Esophagus muscularis mucosa (tissue), 4 donors: ENCODE measurements around the gene ODAD4. TPM values are rescaled to one million over a fixed set of nuclear protein-coding genes. Genes with fewer than 3 reads are reported as not detected.

Experiments used
- DNase-seq: peaks from one replicate; pipeline ENCODE4 v3.0.0-alpha.2; 2017; ENCODE audit errors: extremely low spot score
- H3K27ac ChIP-seq, 4 donors: fragments of 200-600 bp; sonication (generic); replicated peaks in 1 of 4; 1 replicate in 3 of 4; 2 replicates in 1 of 4; pipeline ENCODE4 v1.5.1; 2016 to 2019; ENCODE audit warnings: mild to moderate bottlenecking in 1 of 4
- H3K27me3 ChIP-seq, 4 donors: fragments of 200-600 bp; sonication (generic); one replicate each; pipeline versions ENCODE4 v1.5.1 to v1.6.0; 2016 to 2019
- H3K36me3 ChIP-seq, 4 donors: fragments of 200-600 bp; sonication (generic); one replicate each; pipeline ENCODE4 v1.5.1; 2016 to 2019
- H3K4me1 ChIP-seq, 4 donors: fragments of 200-600 bp; sonication (generic); one replicate each; pipeline ENCODE4 v1.5.1; 2016 to 2019
- H3K4me3 ChIP-seq, 4 donors: fragments of 200-600 bp; sonication (generic); 1 replicate in 2 of 4; 2 replicates in 2 of 4; pipeline ENCODE4 v1.5.1; 2016 to 2019; ENCODE audit warnings: mild to moderate bottlenecking in 4 of 4, moderate library complexity in 1 of 4
- H3K9me3 ChIP-seq, 4 donors: fragments of 200-600 bp; sonication (generic); 1 replicate in 3 of 4; 2 replicates in 1 of 4; pipeline ENCODE4 v1.5.1; 2016 to 2019
- EP300 ChIP-seq: sonication (generic); formaldehyde crosslinking; IDR thresholded peaks from one replicate; pipeline ENCODE4 v1.6.1; 2017; ENCODE audit warnings: antibody characterized with exemption
- POLR2A ChIP-seq: fragments of 450-650 bp; IDR thresholded peaks from one replicate; pipeline ENCODE4 v1.6.1; 2017; ENCODE audit warnings: antibody characterized with exemption, moderate library complexity, mild to moderate bottlenecking, low read depth
- POLR2AphosphoS5 ChIP-seq, 2 donors: sonication (generic); formaldehyde crosslinking; IDR thresholded peaks; one replicate each; pipeline ENCODE4 v1.6.1; 2017; ENCODE audit warnings: antibody characterized with exemption in 2 of 2
- WGBS: methylation state at CpG from one replicate; pipeline ENCODE4 v1.1.5; 2018; 5-methylcytosine and 5-hydroxymethylcytosine counted together
- intact Hi-C: fragments of 100-400 bp; cut with DNase I; formaldehyde crosslinking; loops from one replicate; pipeline ENCODE4 v1.15.1; 2023
- total RNA-seq, 4 donors: library from RNA; depleted of rRNA; stranded (reverse); fragments of >200 nt; gene quantifications; one replicate each; pipeline versions ENCODE4 v1.1.0 to v1.2.1, GENCODE V29; 2016
- TF ChIP-seq, protein P1 (sequence below), 3 experiments: fragments of 200-600 bp in 2 of 3; fragments of 450-650 bp in 1 of 3; sonication (generic) in 2 of 3; IDR thresholded peaks; one replicate each; pipeline ENCODE4 v1.5.1; 2017 to 2019; ENCODE audit warnings: antibody characterized with exemption in 3 of 3, mild to moderate bottlenecking in 2 of 3, moderate library complexity in 1 of 3

The ODAD4 gene
- total RNA-seq, 4 donors from 2014 or later, result 0.33 to 1.7 (median 1.1) TPM

DNA sequence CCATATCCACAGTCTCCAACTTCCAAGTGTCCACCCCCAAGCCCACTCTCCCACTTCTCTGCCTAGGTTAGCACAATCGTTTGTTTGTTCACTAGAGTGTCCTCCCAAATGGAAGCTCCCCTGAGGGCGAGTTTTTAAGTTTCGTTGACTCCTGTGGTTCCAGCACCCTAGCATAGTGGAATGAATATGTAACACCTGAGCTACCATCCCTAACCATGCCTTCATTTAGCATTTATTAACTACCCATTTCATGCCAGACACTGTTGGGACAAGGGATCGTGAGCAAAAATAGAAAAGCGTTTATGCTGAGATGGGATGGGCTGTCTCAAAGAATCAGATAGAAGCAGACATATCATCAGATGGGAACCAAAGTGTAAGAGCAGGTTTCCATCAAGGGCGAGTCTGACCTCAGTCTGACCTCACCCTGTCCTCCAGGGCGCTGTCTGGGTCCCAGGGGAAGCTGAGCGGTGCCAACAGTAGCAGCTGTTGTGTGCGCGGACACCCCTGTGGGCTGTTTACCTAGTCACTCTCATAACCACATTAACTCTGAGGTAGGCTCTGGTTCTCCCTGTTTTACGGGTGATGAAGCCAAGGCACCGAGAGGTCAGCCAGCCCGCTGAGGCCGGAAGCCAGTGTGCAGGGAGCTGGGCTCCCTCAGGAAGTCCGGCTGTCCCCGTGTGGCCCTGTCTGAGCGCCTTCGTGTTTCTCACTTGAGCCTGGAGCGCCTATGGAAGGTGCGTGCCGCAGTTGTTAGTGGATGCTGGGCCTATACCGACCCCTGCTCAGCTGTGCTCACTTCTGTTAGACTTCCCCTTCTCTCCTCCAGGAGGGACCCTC is 42.4 kb downstream of the ODAD4 start:
- Histone ChIP-seq H3K27me3 (no peaks in the 10 kb centered on the region), H3K27ac (peak overlapping the region; percentile 49 to 76 (median 66)), H3K4me1 (peaks cover 22 to 91% (median 87%) of the 10 kb centered on the region in 4 donors), H3K36me3 (peaks cover 64 to 96% (median 82%) of the 10 kb centered on the region in 4 donors), H3K9me3 (no peaks in the 10 kb centered on the region), H3K4me3 (no peak overlapping the region)
- intact Hi-C loops, result no loop called here
- WGBS, result 61% methylated on average over 22 of the region's 22 CpGs
- DNase-seq, result no peak
- no peak for TF ChIP-seq POLR2A
- TF ChIP-seq POLR2AphosphoS5 (IDR thresholded peaks at IDR 0.05), result no peak
- no peak for TF ChIP-seq EP300
- TF ChIP-seq, protein P1, sequence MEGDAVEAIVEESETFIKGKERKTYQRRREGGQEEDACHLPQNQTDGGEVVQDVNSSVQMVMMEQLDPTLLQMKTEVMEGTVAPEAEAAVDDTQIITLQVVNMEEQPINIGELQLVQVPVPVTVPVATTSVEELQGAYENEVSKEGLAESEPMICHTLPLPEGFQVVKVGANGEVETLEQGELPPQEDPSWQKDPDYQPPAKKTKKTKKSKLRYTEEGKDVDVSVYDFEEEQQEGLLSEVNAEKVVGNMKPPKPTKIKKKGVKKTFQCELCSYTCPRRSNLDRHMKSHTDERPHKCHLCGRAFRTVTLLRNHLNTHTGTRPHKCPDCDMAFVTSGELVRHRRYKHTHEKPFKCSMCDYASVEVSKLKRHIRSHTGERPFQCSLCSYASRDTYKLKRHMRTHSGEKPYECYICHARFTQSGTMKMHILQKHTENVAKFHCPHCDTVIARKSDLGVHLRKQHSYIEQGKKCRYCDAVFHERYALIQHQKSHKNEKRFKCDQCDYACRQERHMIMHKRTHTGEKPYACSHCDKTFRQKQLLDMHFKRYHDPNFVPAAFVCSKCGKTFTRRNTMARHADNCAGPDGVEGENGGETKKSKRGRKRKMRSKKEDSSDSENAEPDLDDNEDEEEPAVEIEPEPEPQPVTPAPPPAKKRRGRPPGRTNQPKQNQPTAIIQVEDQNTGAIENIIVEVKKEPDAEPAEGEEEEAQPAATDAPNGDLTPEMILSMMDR (IDR thresholded peaks at IDR 0.05), result no peak

DNA sequence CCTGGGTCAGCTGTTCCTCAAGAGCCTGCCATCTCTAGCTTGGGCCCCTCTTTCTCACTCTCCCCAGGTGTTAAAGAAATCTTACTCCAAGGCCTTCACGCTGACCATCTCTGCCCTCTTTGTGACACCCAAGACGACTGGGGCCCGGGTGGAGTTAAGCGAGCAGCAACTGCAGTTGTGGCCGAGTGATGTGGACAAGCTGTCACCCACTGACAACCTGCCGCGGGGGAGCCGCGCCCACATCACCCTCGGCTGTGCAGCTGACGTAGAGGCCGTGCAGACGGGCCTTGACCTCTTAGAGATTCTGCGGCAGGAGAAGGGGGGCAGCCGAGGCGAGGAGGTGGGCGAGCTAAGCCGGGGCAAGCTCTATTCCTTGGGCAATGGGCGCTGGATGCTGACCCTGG is 43.0 kb downstream of the ODAD4 start:
- Histone ChIP-seq H3K4me3 (no peak overlapping the region), H3K27ac (peak overlapping the region; percentile 49 to 76 (median 66)), H3K27me3 (no peaks in the 10 kb centered on the region), H3K9me3 (no peaks in the 10 kb centered on the region), H3K4me1 (peaks cover 17 to 85% (median 81%) of the 10 kb centered on the region in 4 donors), H3K36me3 (peaks cover 64 to 96% (median 83%) of the 10 kb centered on the region in 4 donors)
- WGBS, result 64% methylated on average over 15 of the region's 19 CpGs
- intact Hi-C loops, result no loop called here
- TF ChIP-seq, protein P1 (IDR thresholded peaks at IDR 0.05), result no peak
- TF ChIP-seq POLR2A, result no peak
- TF ChIP-seq POLR2AphosphoS5 (IDR thresholded peaks at IDR 0.05), result no peak
- no peak for TF ChIP-seq EP300
- no peak for DNase-seq

DNA sequence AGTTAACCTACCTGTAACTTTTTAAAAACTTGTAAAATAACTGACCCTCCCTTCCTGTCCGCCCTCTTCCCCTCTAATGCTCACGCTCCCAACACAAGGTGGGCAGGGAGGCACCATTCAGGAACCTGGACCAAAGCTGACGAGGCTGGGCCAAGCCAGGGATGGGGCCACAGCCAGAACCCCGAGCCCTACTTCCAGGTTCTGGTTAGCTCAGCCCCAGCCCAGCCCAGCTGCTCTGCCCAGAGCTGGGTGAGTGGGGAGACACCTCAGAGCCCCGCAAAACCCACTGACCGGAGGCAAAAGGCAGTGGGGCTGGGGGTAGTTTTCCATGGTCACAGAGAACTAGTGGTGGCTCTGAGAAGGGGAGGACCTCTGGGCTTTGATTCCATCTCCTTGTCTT is 43.6 kb downstream of the ODAD4 start:
- Histone ChIP-seq H3K4me1 (peaks cover 17 to 79% (median 75%) of the 10 kb centered on the region in 4 donors), H3K9me3 (no peaks in the 10 kb centered on the region), H3K36me3 (peaks cover 62 to 96% (median 84%) of the 10 kb centered on the region in 4 donors), H3K27me3 (no peaks in the 10 kb centered on the region), H3K27ac (peak overlapping the region; percentile 59 to 76 (median 67)), H3K4me3 (no peak overlapping the region)
- intact Hi-C loops, result no loop called here
- DNase-seq, result no peak
- 74% methylated on average over 6 of the region's 6 CpGs for WGBS
- TF ChIP-seq EP300, result no peak
- TF ChIP-seq, protein P1 (IDR thresholded peaks at IDR 0.05), result no peak
- no peak for TF ChIP-seq POLR2A
- TF ChIP-seq POLR2AphosphoS5 (IDR thresholded peaks at IDR 0.05), result no peak

DNA sequence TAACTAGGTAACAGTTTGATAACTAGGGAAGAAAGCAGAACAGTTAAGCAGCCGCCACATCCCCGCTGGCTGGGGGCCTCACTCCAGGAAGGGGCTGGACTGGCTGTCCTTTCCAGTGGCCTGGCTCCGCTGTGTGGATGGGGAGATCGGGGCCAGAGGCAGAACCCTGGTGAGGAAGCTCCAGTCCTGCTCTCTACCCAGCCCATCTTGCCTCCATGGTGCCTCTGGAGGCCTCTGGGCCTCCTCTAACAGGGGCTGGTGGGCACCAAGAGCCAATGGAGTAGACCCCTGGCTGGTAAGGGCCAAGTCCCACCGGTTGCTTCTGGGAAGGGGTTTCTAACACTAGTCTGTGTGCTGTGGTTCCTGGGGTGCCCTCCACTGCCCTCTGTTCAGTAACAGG is 44.2 kb downstream of the ODAD4 start:
- no peaks in the 10 kb centered on the region for H3K27me3 ChIP-seq
- 89% methylated on average over 3 of the region's 5 CpGs for WGBS
- H3K4me1 ChIP-seq, result peaks cover 17 to 72% (median 68%) of the 10 kb centered on the region in 4 donors
- intact Hi-C loops, result no loop called here
- TF ChIP-seq EP300 (no peak), POLR2AphosphoS5 (IDR thresholded peaks at IDR 0.05) (no peak), POLR2A (no peak)
- TF ChIP-seq, protein P1 (IDR thresholded peaks at IDR 0.05), result no peak
- no peaks in the 10 kb centered on the region for H3K9me3 ChIP-seq
- H3K27ac ChIP-seq, result peak overlapping the region; percentile 27 to 76 (median 67)
- peaks cover 62 to 95% (median 86%) of the 10 kb centered on the region in 4 donors for H3K36me3 ChIP-seq
- H3K4me3 ChIP-seq, result no peak overlapping the region
- no peak for DNase-seq
